ENCODE measurements around the gene RXRA. TPM values are rescaled to one million over a fixed set of nuclear protein-coding genes. Genes with fewer than 3 reads are reported as not detected.

Gene RXRA
- total RNA-seq, 1 donor, result 26.4 TPM

DNA sequence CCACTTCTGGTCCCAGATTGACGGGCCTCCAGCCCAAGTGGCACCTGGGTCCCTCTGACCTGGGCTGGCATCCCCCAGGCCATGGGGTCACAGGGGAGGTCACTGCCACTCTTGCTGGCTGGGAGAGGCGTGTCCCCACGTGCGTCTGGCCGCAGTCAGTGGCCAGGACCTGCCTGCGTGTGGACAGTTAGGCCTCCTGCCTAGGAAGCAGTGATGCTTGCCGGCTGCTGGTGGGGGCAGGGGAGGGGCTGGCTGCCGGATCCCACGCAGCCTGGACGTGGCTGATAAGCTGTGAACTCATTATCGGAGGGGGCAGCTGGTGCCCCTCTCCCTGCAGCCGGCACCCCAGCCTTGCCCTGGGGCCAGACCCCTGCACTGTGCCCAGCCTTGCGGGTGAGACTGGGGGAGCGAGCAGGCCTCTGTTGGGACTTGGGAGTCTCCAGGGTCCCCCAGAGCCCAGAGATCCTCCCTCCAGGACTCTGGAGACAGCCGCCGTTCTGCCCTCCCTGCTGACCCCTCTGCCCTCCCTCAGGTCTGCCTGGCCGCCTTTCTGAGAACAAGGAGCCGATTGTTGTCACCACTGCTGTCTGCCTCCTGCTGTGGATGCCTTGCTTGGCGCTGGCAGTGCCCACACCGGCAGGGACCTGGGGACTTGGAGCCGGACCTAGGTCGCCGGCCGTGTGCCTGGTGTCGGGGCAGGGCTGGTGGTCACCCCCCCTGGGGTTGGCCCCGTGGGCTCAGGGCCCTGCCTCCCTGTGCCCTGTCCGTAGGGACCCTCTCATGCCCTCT lies 12.3 kb downstream of the RXRA start:
- Histone ChIP-seq H3K4me1 (ENCODE audit: insufficient read depth, low read length) (peaks cover 12% of the 10 kb centered on the region), H3K9me3 (ENCODE audit: low read depth, low read length) (no peaks in the 10 kb centered on the region), H2AFZ (ENCODE audit: low read length) (no peak overlapping the region), H4K20me1 (ENCODE audit: insufficient read depth, low read length) (peaks cover 100% of the 10 kb centered on the region), H3K36me3 (ENCODE audit: insufficient read depth, low read length) (no peaks in the 10 kb centered on the region), H3K4me3 (ENCODE audit: insufficient read depth, low read length) (no peak overlapping the region), H3K79me2 (ENCODE audit: insufficient read depth, low read length) (peaks cover 100% of the 10 kb centered on the region), H3K4me2 (ENCODE audit: insufficient read depth, low read length) (no peak overlapping the region), H3K27me3 (ENCODE audit: insufficient read depth, low read length) (no peaks in the 10 kb centered on the region), H3K27ac (ENCODE audit: low read depth, low read length) (peak overlapping the region; percentile 40)
- TF ChIP-seq, protein P1, sequence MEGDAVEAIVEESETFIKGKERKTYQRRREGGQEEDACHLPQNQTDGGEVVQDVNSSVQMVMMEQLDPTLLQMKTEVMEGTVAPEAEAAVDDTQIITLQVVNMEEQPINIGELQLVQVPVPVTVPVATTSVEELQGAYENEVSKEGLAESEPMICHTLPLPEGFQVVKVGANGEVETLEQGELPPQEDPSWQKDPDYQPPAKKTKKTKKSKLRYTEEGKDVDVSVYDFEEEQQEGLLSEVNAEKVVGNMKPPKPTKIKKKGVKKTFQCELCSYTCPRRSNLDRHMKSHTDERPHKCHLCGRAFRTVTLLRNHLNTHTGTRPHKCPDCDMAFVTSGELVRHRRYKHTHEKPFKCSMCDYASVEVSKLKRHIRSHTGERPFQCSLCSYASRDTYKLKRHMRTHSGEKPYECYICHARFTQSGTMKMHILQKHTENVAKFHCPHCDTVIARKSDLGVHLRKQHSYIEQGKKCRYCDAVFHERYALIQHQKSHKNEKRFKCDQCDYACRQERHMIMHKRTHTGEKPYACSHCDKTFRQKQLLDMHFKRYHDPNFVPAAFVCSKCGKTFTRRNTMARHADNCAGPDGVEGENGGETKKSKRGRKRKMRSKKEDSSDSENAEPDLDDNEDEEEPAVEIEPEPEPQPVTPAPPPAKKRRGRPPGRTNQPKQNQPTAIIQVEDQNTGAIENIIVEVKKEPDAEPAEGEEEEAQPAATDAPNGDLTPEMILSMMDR (IDR thresholded peaks at IDR 0.05; ENCODE audit: extremely low read depth, low read depth, low read length), result no peak
- DNase-seq (ENCODE audit: insufficient read length, low spot score, missing footprints), result no peak

DNA sequence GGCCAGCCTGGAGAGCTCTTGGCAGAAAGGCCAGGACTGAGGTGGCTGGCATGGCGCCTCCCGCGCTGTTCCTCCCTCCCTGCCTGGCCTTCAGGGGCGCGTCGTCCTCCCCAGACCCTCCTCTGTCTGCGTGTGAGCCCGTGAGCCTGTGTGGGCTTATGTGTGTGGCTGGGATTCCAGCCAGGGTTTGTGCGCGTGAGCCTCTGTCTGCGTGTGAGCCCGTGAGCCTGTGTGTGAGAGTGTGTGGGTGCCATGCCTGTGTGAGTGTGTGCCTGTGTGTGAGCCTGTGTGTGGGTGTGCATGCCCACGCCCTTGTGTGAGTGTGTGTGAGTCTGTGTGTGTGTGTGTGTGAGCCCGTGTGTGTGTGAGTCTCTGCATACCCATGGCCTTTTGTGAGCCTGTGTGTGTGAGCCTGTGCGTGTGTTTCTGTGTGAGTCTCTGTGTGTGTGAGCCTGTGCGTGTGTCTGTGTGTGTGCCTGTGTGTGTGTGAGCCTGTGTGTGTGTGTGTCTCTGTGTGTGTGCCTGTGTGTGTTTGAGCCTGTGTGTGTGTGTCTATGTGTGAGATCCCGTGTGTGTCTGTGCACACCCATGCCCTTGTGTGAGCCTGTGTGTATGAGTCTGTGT lies 13.0 kb downstream of the RXRA start:
- H3K4me2 ChIP-seq (ENCODE audit: insufficient read depth, low read length), result no peak overlapping the region
- TF ChIP-seq, protein P1 (IDR thresholded peaks at IDR 0.05; ENCODE audit: extremely low read depth, low read depth, low read length), result no peak
- peaks cover 12% of the 10 kb centered on the region for H3K4me1 ChIP-seq (ENCODE audit: insufficient read depth, low read length)
- peaks cover 100% of the 10 kb centered on the region for H3K79me2 ChIP-seq (ENCODE audit: insufficient read depth, low read length)
- peak overlapping the region; percentile 40 for H3K27ac ChIP-seq (ENCODE audit: low read depth, low read length)
- no peaks in the 10 kb centered on the region for H3K27me3 ChIP-seq (ENCODE audit: insufficient read depth, low read length)
- no peaks in the 10 kb centered on the region for H3K9me3 ChIP-seq (ENCODE audit: low read depth, low read length)
- peaks cover 100% of the 10 kb centered on the region for H4K20me1 ChIP-seq (ENCODE audit: insufficient read depth, low read length)
- no peak for DNase-seq (ENCODE audit: insufficient read length, low spot score, missing footprints)
- no peak overlapping the region for H3K4me3 ChIP-seq (ENCODE audit: insufficient read depth, low read length)
- no peaks in the 10 kb centered on the region for H3K36me3 ChIP-seq (ENCODE audit: insufficient read depth, low read length)
- H2AFZ ChIP-seq (ENCODE audit: low read length), result no peak overlapping the region

DNA sequence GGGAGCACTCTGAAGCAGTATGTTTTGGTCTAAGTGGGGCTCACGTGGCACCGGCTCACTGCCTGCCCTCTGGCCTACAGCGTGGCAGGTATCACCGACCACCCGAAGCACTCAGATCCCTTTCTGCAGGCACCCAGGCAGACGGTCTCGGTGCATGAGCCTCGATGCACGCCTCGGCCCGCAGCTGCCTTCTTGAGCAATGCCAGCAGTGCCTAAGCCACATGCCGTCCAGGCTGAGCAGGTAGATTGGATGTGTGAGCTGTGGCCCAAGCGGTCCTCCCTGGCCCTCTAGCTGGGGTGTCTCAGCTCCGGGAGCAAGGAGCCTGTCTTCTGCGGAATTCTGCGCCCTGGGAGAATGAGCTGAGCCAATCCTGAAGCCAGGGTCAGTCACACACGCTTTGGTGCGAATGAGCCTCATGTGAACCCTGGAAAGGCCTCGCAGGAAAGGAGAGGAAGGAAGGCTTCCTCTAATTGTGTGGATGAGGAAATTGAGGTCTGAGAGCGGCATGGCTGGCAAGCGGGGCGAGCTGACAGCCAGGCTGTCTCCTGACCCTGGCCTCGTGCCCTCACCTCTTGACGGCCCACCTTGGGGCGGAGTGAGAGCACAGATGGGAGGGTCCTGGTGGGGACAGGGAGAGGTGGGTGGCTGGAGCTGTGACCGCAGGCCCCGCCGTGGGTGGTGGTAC lies 14.4 kb downstream of the RXRA start:
- Histone ChIP-seq H3K4me3 (ENCODE audit: insufficient read depth, low read length) (no peak overlapping the region), H3K27me3 (ENCODE audit: insufficient read depth, low read length) (no peaks in the 10 kb centered on the region), H3K4me2 (ENCODE audit: insufficient read depth, low read length) (no peak overlapping the region), H3K79me2 (ENCODE audit: insufficient read depth, low read length) (peaks cover 100% of the 10 kb centered on the region), H3K27ac (ENCODE audit: low read depth, low read length) (peak overlapping the region; percentile 40), H3K9me3 (ENCODE audit: low read depth, low read length) (no peaks in the 10 kb centered on the region), H4K20me1 (ENCODE audit: insufficient read depth, low read length) (peaks cover 99% of the 10 kb centered on the region), H3K36me3 (ENCODE audit: insufficient read depth, low read length) (no peaks in the 10 kb centered on the region), H2AFZ (ENCODE audit: low read length) (no peak overlapping the region), H3K4me1 (ENCODE audit: insufficient read depth, low read length) (peaks cover 18% of the 10 kb centered on the region)
- no peak for DNase-seq (ENCODE audit: insufficient read length, low spot score, missing footprints)
- TF ChIP-seq, protein P1 (IDR thresholded peaks at IDR 0.05; ENCODE audit: extremely low read depth, low read depth, low read length), result no peak

DNA sequence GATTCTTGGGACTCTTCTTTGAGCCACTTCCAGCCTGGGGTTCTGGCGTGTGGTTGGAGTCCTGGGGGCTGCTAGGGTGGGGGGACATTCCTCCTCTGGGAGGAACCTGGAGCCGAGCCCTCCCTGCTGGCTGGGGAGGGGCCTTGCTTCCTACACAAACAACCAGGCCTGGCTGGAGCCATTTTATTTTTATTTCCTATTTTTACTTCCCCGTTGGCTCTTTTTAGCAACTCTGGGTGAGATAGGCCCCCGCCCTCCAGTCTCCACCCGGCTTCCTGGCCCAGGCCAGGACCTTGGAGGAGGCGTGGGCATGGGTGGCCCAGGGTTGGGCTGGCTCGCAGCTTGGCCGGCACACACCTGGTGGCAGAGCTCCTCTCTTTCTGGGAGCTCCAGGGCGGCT lies 15.1 kb downstream of the RXRA start:
- TF ChIP-seq, protein P1 (IDR thresholded peaks at IDR 0.05; ENCODE audit: extremely low read depth, low read depth, low read length), result no peak
- H2AFZ ChIP-seq (ENCODE audit: low read length), result no peak overlapping the region
- no peaks in the 10 kb centered on the region for H3K36me3 ChIP-seq (ENCODE audit: insufficient read depth, low read length)
- H4K20me1 ChIP-seq (ENCODE audit: insufficient read depth, low read length), result peaks cover 99% of the 10 kb centered on the region
- no peak for DNase-seq (ENCODE audit: insufficient read length, low spot score, missing footprints)
- H3K4me3 ChIP-seq (ENCODE audit: insufficient read depth, low read length), result no peak overlapping the region
- no peaks in the 10 kb centered on the region for H3K9me3 ChIP-seq (ENCODE audit: low read depth, low read length)
- peaks cover 100% of the 10 kb centered on the region for H3K79me2 ChIP-seq (ENCODE audit: insufficient read depth, low read length)
- no peak overlapping the region for H3K4me2 ChIP-seq (ENCODE audit: insufficient read depth, low read length)
- H3K4me1 ChIP-seq (ENCODE audit: insufficient read depth, low read length), result peaks cover 18% of the 10 kb centered on the region
- H3K27ac ChIP-seq (ENCODE audit: low read depth, low read length), result no peak overlapping the region
- no peaks in the 10 kb centered on the region for H3K27me3 ChIP-seq (ENCODE audit: insufficient read depth, low read length)
